HG03097 (cell line): ENCODE results near the gene CCT7.
"Not testable (repeated sequence)": the region's sequence is repeated elsewhere in the genome, so short reads cannot be mapped to it uniquely, and the experiment has no call there.

ENCODE experiments used
- ATAC-seq: cut with Tn5 transposase; IDR thresholded peaks from one replicate; pipeline ENCODE4 v1.9.1; 2021; ENCODE audit not compliant: unreplicated experiment, low FRiP score

The CCT7 gene

DNA sequence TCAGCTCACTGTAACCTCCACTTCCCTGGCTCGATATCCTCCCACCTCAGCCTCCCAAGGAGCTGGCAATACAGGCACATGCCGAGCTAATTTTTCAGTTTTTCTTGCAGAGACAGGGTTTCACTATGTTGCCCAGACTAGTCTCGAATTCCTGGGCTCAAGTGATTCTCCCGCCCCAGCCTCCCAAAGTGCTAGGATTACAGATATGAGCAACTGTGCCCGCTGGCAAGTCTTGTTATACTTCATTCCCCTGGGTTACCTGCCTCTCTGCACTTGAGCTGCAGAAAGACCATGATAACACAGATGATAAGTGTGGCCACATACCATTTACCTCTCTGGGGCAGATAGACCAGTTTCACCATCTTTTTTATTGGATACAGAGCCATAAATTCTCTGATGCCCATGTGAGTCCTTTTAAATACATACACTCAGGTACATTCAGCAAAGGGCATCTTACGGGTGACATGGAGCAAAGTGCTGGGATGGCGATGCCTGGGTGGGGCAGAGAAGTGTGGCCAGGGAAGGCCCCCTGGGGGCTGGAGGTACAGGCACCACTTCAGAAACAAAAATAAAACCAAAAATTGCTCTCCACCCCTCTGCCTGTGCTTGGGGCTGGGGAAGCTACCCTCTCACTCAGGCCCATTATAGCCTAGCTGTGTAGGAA lies 20.4 kb downstream of the CCT7 start:
- no peak for ATAC-seq

DNA sequence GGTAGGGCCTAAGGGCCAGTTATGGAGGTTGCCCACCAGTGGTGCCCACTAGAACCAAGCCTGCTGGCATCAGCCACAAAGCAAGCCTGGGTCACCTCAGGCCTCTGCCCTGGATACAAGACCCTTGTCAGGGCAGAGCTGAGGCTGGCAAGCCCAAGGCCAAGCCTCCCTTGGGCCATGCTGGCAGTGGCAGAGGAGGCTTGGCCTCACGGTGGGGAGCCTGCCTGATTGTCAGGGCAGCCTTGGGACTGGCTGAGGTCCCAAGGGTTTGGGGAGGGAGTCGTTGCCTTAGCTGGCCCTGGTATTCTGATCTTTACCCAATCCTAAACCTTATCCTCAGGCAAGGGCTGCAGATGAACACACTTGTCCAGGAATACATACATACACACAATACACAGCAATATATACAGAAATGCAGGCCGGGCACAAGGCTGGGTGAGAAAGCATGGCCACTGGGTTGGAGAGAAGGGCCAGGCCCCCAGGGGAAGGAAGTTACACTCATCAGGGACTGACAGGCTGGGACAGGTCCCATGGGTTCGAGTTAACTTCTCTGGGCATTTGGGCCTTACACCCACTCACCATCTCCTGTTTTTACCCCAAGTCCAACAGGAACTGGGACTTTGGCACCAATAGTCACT lies 21.0 kb downstream of the CCT7 start:
- ATAC-seq = no peak

- no peak for ATAC-seq
Measured at GRCh38 chr2:73255907-73256617, 22.0 kb downstream of the CCT7 start.

DNA sequence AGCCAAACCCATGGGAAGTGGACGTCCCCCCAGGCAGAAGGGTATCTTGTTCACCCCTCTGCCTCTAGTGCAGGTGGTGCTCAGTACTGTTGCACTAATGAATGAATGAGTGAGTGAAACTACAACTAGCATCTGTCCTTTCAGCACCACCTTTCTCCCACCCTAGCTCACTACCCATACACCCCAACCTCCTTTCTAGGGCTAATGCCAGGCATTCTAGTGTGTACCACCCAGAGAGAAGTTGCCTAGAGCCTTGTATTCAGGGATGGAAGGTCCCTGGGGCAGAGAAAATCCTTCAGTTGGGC lies 22.5 kb downstream of the CCT7 start:
- ATAC-seq = no peak

GRCh38 chr2:73257021-73257420 lies 22.9 kb downstream of the CCT7 start:
- ATAC-seq = no peak

DNA sequence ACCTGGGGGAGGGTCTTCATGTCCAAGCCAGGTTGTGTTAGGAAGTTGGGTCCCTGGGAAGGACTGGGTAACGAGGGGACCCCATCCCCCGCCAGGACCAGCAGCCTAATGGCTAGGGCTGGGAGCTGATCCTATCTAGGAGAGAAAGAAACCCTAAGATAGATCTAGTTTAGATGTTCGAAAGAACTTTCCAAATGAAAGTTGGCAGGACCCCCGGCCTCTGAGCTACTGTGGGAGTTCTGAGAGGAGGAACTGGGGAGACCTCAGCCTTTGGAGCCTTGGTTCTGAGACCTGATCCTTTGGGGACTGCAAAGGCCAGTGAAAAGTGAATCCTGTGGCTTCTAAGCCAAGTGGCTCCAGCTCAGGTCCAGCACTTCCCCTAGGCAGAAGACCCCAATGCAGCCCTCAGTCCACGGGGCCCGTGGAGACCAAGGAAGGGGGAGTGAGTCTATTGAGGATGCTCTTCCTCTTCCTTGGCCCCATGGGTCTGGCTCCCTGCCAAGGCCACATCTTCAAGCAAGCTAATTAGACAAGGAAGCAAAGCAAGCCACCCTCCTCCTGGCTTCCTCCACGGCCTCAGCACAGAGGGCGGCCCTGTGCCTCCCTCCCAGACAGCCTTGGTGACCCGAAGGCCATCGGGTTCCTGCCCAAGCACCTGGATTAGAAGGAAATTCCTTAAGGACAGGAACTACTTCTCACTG lies 23.5 kb downstream of the CCT7 start:
- ATAC-seq = no peak

GRCh38 chr2:73258186-73258912 lies 24.2 kb downstream of the CCT7 start:
- no peak for ATAC-seq

GRCh38 chr2:73258913-73259215 lies 24.8 kb downstream of the CCT7 start:
- ATAC-seq = no peak

DNA sequence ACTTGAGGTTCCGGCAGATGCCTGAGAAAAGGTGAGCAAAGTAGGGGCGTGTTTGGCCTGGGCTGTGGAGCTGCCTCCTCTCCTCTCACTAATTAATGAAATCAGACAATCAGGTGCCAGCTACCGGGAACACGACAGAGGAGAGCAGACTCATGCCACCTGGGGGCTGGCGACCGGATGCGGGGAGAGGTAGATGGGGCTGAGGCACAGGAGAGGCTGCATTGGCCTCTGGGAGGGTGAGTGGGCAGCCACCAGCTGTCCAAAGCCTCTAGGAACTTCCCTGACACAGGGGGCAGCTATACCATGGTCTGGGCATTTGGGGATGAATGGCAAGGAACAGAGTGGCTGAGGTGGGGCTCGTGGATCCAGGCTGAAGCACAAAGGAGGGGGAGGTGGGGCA lies 25.2 kb downstream of the CCT7 start:
- ATAC-seq = no peak

GRCh38 chr2:73259704-73260337 lies 25.7 kb downstream of the CCT7 start:
- ATAC-seq = no peak

DNA sequence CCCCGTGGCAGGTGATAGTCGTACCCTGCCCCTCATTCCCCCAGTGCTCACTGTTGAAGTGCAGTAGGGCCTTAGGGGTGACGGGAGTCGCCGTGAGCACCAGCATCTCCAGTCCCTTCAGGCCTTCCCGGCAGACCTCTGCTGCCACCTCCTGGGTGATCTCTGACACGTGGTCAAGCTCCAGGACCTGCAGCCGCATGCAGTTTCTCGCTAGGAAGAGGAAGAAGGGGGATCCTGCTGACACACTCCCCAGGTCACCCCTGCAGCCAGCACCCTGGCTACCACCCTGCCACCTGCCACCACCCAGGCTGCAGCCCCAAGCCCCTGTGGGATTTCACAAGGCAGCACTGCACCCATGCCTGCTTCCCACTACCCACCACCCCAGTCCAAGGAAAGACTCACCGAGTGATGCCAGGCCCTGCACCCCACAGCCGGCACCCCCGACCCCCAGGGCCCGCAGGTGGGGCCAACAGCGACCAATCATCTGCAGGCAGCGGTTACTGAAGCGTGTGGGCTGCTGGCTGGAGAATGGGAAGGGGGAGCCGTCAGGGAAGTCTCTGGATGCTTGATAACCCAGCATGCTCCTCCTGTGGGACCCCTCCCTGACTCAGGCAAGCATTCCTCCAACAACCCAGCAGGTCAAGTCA lies 26.4 kb downstream of the CCT7 start:
- no peak for ATAC-seq

- no peak for ATAC-seq
Measured at GRCh38 chr2:73262108-73262651, 28.1 kb downstream of the CCT7 start.

- ATAC-seq = not testable (repeated sequence)
Measured at GRCh38 chr2:73262691-73263429, 28.8 kb downstream of the CCT7 start.

DNA sequence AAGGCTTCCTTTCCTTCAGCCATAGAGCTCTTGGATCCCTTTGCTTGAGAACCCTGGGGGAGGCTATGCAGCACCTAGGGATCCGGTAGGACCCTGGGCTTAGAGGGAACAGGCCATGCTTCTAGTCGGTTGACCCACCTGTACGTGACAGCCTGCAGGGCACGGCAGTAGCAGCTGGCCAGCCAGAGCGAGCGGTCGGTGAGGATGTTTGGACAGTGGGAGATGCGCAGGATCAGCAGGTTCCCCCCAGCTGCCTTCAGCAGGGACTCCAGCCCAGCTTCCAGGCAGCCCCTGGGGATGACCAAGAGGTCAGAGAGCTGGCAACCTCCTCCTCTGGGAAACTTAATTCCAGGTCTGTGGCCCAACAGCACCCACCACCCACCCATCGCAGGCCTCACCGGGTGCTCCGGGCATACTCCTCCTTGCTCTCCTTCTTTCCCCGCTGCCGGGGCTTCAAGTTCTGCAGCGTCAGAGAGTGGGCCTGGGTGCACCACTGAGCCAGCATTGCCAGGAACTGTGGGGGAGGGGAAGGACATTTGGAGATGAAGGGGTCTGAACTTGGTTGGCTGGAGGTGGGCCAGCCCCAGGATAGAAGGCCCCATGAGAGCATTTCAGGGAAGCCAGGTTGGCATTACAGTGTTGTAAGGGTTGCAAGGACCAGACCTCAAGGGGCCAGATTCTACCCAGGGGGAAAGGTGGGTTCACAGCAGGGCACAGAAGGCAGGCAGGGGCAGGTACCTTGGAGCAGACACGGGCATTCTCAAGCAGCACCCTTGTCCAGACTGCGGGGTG lies 29.6 kb downstream of the CCT7 start:
- ATAC-seq = no peak

- no peak for ATAC-seq
Measured at GRCh38 chr2:73264332-73264606, 30.2 kb downstream of the CCT7 start.

GRCh38 chr2:73264783-73265182 lies 30.7 kb downstream of the CCT7 start:
- ATAC-seq = no peak

DNA sequence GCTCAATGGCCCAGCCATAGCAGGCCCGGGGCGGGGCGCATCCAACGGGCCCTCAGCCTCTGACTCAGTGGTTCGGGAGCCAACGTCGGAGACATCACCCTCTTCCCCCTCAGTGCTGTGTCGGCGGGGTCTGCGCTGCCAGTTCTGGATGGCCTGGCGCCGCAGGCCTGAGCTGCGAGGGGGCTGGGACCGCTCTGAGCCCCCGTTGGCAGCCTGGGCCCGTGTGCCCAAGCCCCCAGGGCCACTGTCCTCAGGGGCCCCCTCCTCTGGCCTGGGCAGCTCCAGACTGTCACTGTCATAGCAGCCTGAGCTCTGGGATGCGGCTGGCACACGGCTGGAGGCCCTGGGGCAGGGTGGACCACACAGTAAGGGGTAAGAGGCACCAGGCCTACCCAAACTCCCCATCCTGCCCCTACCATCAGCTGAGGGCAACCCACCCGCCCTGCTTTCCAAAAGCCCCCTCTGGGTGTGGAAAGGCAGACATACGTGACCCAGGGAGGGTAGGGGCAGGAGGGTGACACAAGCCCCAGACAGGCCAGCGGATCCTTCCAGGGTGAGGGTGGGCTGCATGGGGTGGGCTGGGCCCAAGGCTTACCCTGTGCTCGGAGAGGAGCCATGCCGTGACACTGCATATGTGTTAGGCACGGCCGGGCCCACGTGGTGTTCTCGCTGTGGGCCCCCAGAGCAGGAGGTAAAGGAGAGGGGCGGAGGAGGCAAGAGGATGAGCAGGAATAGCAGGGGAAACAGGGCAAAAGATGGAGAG lies 31.4 kb downstream of the CCT7 start:
- ATAC-seq = no peak
